Gastrocnemius medialis (tissue), 4 donors: ENCODE data around the gene NUDT2.
"Not testable (repeated sequence)": the region's sequence is repeated elsewhere in the genome, so short reads cannot be mapped to it uniquely, and the experiment has no call there.

Experiments
- POLR2A ChIP-seq, 2 donors: fragments of 450-650 bp; IDR thresholded peaks; one replicate each; pipeline ENCODE4 v1.6.1; 2017; ENCODE audit warnings: antibody characterized with exemption in 2 of 2, mild to moderate bottlenecking in 2 of 2, moderate library complexity in 2 of 2
- TF ChIP-seq, protein P1 (sequence below), 5 experiments: fragments of 450-650 bp in 3 of 5; fragments of 200-600 bp in 2 of 5; sonication (generic) in 2 of 5; IDR thresholded peaks in 4 of 5; conservative IDR thresholded peaks in 1 of 5; 1 replicate in 4 of 5; 2 replicates in 1 of 5; pipeline ENCODE4 v1.5.1; 2016 to 2019; ENCODE audit warnings: antibody characterized with exemption in 5 of 5, mild to moderate bottlenecking in 3 of 5, moderate library complexity in 3 of 5

- not testable (repeated sequence) for TF ChIP-seq POLR2A (IDR thresholded peaks at IDR 0.05)
- TF ChIP-seq, protein P1, sequence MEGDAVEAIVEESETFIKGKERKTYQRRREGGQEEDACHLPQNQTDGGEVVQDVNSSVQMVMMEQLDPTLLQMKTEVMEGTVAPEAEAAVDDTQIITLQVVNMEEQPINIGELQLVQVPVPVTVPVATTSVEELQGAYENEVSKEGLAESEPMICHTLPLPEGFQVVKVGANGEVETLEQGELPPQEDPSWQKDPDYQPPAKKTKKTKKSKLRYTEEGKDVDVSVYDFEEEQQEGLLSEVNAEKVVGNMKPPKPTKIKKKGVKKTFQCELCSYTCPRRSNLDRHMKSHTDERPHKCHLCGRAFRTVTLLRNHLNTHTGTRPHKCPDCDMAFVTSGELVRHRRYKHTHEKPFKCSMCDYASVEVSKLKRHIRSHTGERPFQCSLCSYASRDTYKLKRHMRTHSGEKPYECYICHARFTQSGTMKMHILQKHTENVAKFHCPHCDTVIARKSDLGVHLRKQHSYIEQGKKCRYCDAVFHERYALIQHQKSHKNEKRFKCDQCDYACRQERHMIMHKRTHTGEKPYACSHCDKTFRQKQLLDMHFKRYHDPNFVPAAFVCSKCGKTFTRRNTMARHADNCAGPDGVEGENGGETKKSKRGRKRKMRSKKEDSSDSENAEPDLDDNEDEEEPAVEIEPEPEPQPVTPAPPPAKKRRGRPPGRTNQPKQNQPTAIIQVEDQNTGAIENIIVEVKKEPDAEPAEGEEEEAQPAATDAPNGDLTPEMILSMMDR (IDR thresholded peaks at IDR 0.05 in 4 of 5, conservative IDR thresholded peaks at IDR 0.05 in 1 of 5) = not testable (repeated sequence)
Observed at GRCh38 chr9:34338079-34338478, 8.7 kb downstream of the NUDT2 start.
